WERI-Rb-1 (cell line): ENCODE data around the gene MLPH.

Experiments used
- DNase-seq: peaks from one replicate; pipeline ENCODE4 v3.0.0-alpha.2; 2020
- H3K27ac ChIP-seq: fragments of 250-450 bp; sonication (Bioruptor Pico); 2 replicates; pipeline ENCODE4 v1.5.1; 2020; ENCODE audit warnings: mild to moderate bottlenecking, moderate library complexity
- H3K27me3 ChIP-seq: fragments of 250-450 bp; sonication (Bioruptor Pico); 2 replicates; pipeline ENCODE4 v1.5.1; 2021; ENCODE audit warnings: mild to moderate bottlenecking, low read depth, moderate library complexity; ENCODE audit not compliant: insufficient read depth, severe bottlenecking
- H3K36me3 ChIP-seq: fragments of 250-450 bp; sonication (Bioruptor Pico); 2 replicates; pipeline ENCODE4 v1.5.1; 2020; ENCODE audit warnings: mild to moderate bottlenecking, moderate library complexity
- H3K4me3 ChIP-seq: 2 replicates; pipeline ENCODE4 v1.5.1; 2011; ENCODE audit warnings: low read depth, mild to moderate bottlenecking, control low read depth, low read length
- H3K9me3 ChIP-seq: fragments of 250-450 bp; sonication (Bioruptor Pico); 2 replicates; pipeline ENCODE4 v1.5.1; 2021; ENCODE audit warnings: mild to moderate bottlenecking, moderate library complexity; ENCODE audit not compliant: severe bottlenecking
- CTCF ChIP-seq: IDR thresholded peaks from 2 replicates; pipeline ENCODE4 v1.5.1; 2011; ENCODE audit warnings: low read depth, mild to moderate bottlenecking, control low read depth, inconsistent platforms, low read length

MLPH gene

GRCh38 chr2:237568121-237568660, 81.1 kb downstream of the MLPH start:
- no peak for DNase-seq
- Histone ChIP-seq H3K9me3 (no peaks in the 10 kb centered on the region), H3K27ac (no peak overlapping the region), H3K36me3 (no peaks in the 10 kb centered on the region), H3K4me3 (no peak overlapping the region), H3K27me3 (peaks cover 68% of the 10 kb centered on the region)
- no peak for TF ChIP-seq CTCF

- Histone ChIP-seq H3K9me3 (no peaks in the 10 kb centered on the region), H3K4me3 (no peak overlapping the region), H3K36me3 (no peaks in the 10 kb centered on the region), H3K27ac (no peak overlapping the region), H3K27me3 (peaks cover 59% of the 10 kb centered on the region)
- DNase-seq = no peak
- TF ChIP-seq CTCF = no peak
Measured at GRCh38 chr2:237569041-237569440, 82.0 kb downstream of the MLPH start.

GRCh38 chr2:237569896-237570295, 82.8 kb downstream of the MLPH start:
- H3K36me3 ChIP-seq = no peaks in the 10 kb centered on the region
- no peak for TF ChIP-seq CTCF

GRCh38 chr2:237570776-237571335, 83.8 kb downstream of the MLPH start:
- TF ChIP-seq CTCF = no peak
- no peak overlapping the region for H3K27ac ChIP-seq
- no peaks in the 10 kb centered on the region for H3K36me3 ChIP-seq
- peaks cover 47% of the 10 kb centered on the region for H3K27me3 ChIP-seq
- no peak overlapping the region for H3K4me3 ChIP-seq
- H3K9me3 ChIP-seq = no peaks in the 10 kb centered on the region
- DNase-seq = no peak

More at GRCh38 chr2:237569896-237570295, 82.8 kb downstream of the MLPH start:
- H3K9me3 ChIP-seq = no peaks in the 10 kb centered on the region
- no peak overlapping the region for H3K4me3 ChIP-seq
- DNase-seq = no peak
- H3K27ac ChIP-seq = no peak overlapping the region
- peaks cover 51% of the 10 kb centered on the region for H3K27me3 ChIP-seq

GRCh38 chr2:237571551-237571950, 84.5 kb downstream of the MLPH start:
- Histone ChIP-seq H3K9me3 (no peaks in the 10 kb centered on the region), H3K27me3 (peaks cover 43% of the 10 kb centered on the region), H3K4me3 (no peak overlapping the region), H3K27ac (no peak overlapping the region), H3K36me3 (no peaks in the 10 kb centered on the region)
- DNase-seq = no peak
- TF ChIP-seq CTCF = no peak
